HEK293 (cell line): ENCODE data around the gene PLXND1.

Experiments
- YY1 ChIP-seq: fragments of 450-650 bp; formaldehyde crosslinking; IDR thresholded peaks from 2 replicates; pipeline ENCODE4 v1.5.1; 2018; ENCODE audit warnings: missing biosample characterization, missing genetic modification characterization
- ZBTB1 ChIP-seq: fragments of 450-650 bp; formaldehyde crosslinking; IDR thresholded peaks from 2 replicates; pipeline ENCODE4 v1.5.1; 2016; ENCODE audit warnings: missing biosample characterization, missing genetic modification characterization
- ZNF585B ChIP-seq: fragments of 450-650 bp; formaldehyde crosslinking; IDR thresholded peaks from 2 replicates; pipeline ENCODE4 v1.5.1; 2016; ENCODE audit warnings: missing biosample characterization, missing genetic modification characterization
- ZNF768 ChIP-seq: fragments of 450-650 bp; formaldehyde crosslinking; IDR thresholded peaks from 2 replicates; pipeline ENCODE4 v1.5.1; 2018; ENCODE audit warnings: missing biosample characterization, mild to moderate bottlenecking, missing genetic modification characterization
- TF ChIP-seq, protein P1 (sequence below): fragments of 450-650 bp; formaldehyde crosslinking; IDR thresholded peaks from 2 replicates; pipeline ENCODE4 v1.5.1; 2016; ENCODE audit warnings: missing biosample characterization, missing genetic modification characterization

- no peak for TF ChIP-seq ZNF585B (tag by site-specific recombination)
- TF ChIP-seq ZNF768, result no peak
- TF ChIP-seq ZBTB1 (tag by site-specific recombination), result no peak
- TF ChIP-seq, protein P1, sequence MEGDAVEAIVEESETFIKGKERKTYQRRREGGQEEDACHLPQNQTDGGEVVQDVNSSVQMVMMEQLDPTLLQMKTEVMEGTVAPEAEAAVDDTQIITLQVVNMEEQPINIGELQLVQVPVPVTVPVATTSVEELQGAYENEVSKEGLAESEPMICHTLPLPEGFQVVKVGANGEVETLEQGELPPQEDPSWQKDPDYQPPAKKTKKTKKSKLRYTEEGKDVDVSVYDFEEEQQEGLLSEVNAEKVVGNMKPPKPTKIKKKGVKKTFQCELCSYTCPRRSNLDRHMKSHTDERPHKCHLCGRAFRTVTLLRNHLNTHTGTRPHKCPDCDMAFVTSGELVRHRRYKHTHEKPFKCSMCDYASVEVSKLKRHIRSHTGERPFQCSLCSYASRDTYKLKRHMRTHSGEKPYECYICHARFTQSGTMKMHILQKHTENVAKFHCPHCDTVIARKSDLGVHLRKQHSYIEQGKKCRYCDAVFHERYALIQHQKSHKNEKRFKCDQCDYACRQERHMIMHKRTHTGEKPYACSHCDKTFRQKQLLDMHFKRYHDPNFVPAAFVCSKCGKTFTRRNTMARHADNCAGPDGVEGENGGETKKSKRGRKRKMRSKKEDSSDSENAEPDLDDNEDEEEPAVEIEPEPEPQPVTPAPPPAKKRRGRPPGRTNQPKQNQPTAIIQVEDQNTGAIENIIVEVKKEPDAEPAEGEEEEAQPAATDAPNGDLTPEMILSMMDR, result 0 out of 2 replicates have a peak, but pooled peaks have one; percentile 22
- no peak for TF ChIP-seq YY1
Measured at GRCh38 chr3:129625072-129625874, 18.8 kb upstream of the PLXND1 start.
